ENCODE results near the gene MRAP2.

MRAP2 gene

GRCh38 chr6:84136364-84137050 lies 102.9 kb downstream of the MRAP2 start:
- no peak for DNase-seq

GRCh38 chr6:84137051-84137375 lies 103.4 kb downstream of the MRAP2 start:
- no peak for DNase-seq

- DNase-seq = no peak
These were observed 104.5 kb downstream of the MRAP2 start for GRCh38 chr6:84137989-84138575.

- DNase-seq = no peak
These were observed 105.7 kb downstream of the MRAP2 start for GRCh38 chr6:84139311-84139710.
